ENCODE results near the gene OSBPL9.

OSBPL9 gene

GRCh38 chr1:51574796-51575195, 42.1 kb upstream of the OSBPL9 start:
- no peak for DNase-seq (ENCODE audit: low read depth)
- no peak for TF ChIP-seq CTCF (IDR thresholded peaks at IDR 0.05; ENCODE audit: control insufficient read depth, insufficient read depth, low read depth, low read length, missing control alignments)
- H3K4me3 ChIP-seq (ENCODE audit: control insufficient read depth, low read depth, low read length) = no peak overlapping the region

- no peak overlapping the region for H3K4me3 ChIP-seq (ENCODE audit: control insufficient read depth, low read depth, low read length)
- no peak for DNase-seq (ENCODE audit: low read depth)
- no peak for TF ChIP-seq CTCF (IDR thresholded peaks at IDR 0.05; ENCODE audit: control insufficient read depth, insufficient read depth, low read depth, low read length, missing control alignments)
Observed at GRCh38 chr1:51575406-51576084, 41.3 kb upstream of the OSBPL9 start.

GRCh38 chr1:51576085-51576444, 40.8 kb upstream of the OSBPL9 start:
- no peak for DNase-seq (ENCODE audit: low read depth)
- TF ChIP-seq CTCF (IDR thresholded peaks at IDR 0.05; ENCODE audit: control insufficient read depth, insufficient read depth, low read depth, low read length, missing control alignments) = no peak
- no peak overlapping the region for H3K4me3 ChIP-seq (ENCODE audit: control insufficient read depth, low read depth, low read length)

GRCh38 chr1:51576923-51577322, 40.0 kb upstream of the OSBPL9 start:
- no peak for TF ChIP-seq CTCF (IDR thresholded peaks at IDR 0.05; ENCODE audit: control insufficient read depth, insufficient read depth, low read depth, low read length, missing control alignments)
- DNase-seq (ENCODE audit: low read depth) = no peak
- H3K4me3 ChIP-seq (ENCODE audit: control insufficient read depth, low read depth, low read length) = no peak overlapping the region

GRCh38 chr1:51578383-51579109, 38.3 kb upstream of the OSBPL9 start:
- TF ChIP-seq CTCF (IDR thresholded peaks at IDR 0.05; ENCODE audit: control insufficient read depth, insufficient read depth, low read depth, low read length, missing control alignments) = no peak
- H3K4me3 ChIP-seq (ENCODE audit: control insufficient read depth, low read depth, low read length) = no peak overlapping the region
- DNase-seq (ENCODE audit: low read depth) = no peak

- no peak for DNase-seq (ENCODE audit: low read depth)
- no peak for TF ChIP-seq CTCF (IDR thresholded peaks at IDR 0.05; ENCODE audit: control insufficient read depth, insufficient read depth, low read depth, low read length, missing control alignments)
- H3K4me3 ChIP-seq (ENCODE audit: control insufficient read depth, low read depth, low read length) = no peak overlapping the region
Observed at GRCh38 chr1:51581238-51581637, 35.7 kb upstream of the OSBPL9 start.
